ENCODE data around the gene RABGAP1L. TPM values are rescaled to one million over a fixed set of nuclear protein-coding genes. Genes with fewer than 3 reads are reported as not detected.

Gene RABGAP1L
- total RNA-seq, 1 experiment from 2014 or later = 29.3 TPM

DNA sequence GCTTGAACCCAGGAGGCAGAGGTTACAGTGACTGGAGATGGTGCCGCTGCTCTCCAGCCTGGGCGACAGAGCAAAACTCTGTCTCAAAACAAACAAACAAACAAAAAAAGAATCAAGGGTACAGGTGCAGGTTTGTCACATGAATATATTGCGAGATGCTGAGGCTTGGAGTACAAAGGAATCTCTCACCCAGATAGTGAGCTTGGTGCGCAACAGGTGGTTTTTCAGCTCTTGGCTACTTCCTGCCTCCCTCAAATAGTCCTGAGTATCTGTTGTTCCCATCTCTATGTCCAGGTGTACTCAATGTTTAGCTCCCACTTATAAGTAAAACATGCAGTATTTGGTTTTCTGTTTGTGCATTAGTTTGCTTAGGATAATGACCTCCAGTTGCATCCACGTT lies 666.5 kb downstream of the RABGAP1L start:
- DNase-seq (ENCODE audit: low read depth, low spot score) = no peak
- no peak for ATAC-seq

GRCh38 chr1:174828264-174828663 lies 668.9 kb downstream of the RABGAP1L start:
- Histone ChIP-seq H3K4me3 (replicated peaks in 1 of 2; ENCODE audit: low read depth in 1 of 2, low read length in 2 of 2) (no peak overlapping the region), H3K36me3 (ENCODE audit: control insufficient read depth in 1 of 2, insufficient read depth in 2 of 2, low read length in 2 of 2) (no peaks in the 10 kb centered on the region), H3K27me3 (ENCODE audit: insufficient read depth, low read length) (no peaks in the 10 kb centered on the region), H3K27ac (ENCODE audit: low read depth, low read length) (no peak overlapping the region), H2AFZ (ENCODE audit: low read depth, low read length, poor library complexity, severe bottlenecking) (no peak overlapping the region), H3K9me3 (ENCODE audit: control insufficient read depth in 1 of 2, insufficient read depth in 1 of 2, low read depth in 1 of 2, low read length in 2 of 2) (no peaks in the 10 kb centered on the region), H3K4me2 (ENCODE audit: low read length) (no peak overlapping the region), H3K4me1 (ENCODE audit: control insufficient read depth in 1 of 2, insufficient read depth in 2 of 2, low read length in 2 of 2) (no peaks in the 10 kb centered on the region), H3K9me2 (ENCODE audit: insufficient read depth) (no peaks in the 10 kb centered on the region), H4K20me1 (ENCODE audit: insufficient read depth) (no peaks in the 10 kb centered on the region), H3K9ac (ENCODE audit: low read length) (no peak overlapping the region), H3K79me2 (ENCODE audit: insufficient read depth, low read length) (no peaks in the 10 kb centered on the region)
- ChIA-PET POLR2A (no interaction called here), CTCF (no interaction called here), RAD21 (ENCODE audit: low non-redundant PET in 1 of 2, low total read pairs in 2 of 2, uncharacterized antibody in 2 of 2, unreplicated experiment in 2 of 2) (no interaction called here)
- intact Hi-C loops (cut with micrococcal nuclease) = no loop called here
- DNase-seq (ENCODE audit: low read depth, low spot score) = no peak
- no peak for ATAC-seq
- no TSS peak for BruUV-seq (replicated peaks)
- TF ChIP-seq CBX3 (IDR thresholded peaks at IDR 0.05; ENCODE audit: low read depth) (no peak), ELF1 (IDR thresholded peaks at IDR 0.05; ENCODE audit: borderline replicate concordance, low read depth) (no peak), TCF7L2 (IDR thresholded peaks at IDR 0.05; ENCODE audit: borderline replicate concordance, extremely low read depth, insufficient read depth, insufficient read length) (no peak), EZH2phosphoT487 (IDR thresholded peaks at IDR 0.05; ENCODE audit: borderline replicate concordance) (no peak), FOSL1 (IDR thresholded peaks at IDR 0.05; ENCODE audit: low read depth) (no peak), CEBPB (IDR thresholded peaks at IDR 0.05; ENCODE audit: low read depth) (no peak)
- TF ChIP-seq, protein P1, sequence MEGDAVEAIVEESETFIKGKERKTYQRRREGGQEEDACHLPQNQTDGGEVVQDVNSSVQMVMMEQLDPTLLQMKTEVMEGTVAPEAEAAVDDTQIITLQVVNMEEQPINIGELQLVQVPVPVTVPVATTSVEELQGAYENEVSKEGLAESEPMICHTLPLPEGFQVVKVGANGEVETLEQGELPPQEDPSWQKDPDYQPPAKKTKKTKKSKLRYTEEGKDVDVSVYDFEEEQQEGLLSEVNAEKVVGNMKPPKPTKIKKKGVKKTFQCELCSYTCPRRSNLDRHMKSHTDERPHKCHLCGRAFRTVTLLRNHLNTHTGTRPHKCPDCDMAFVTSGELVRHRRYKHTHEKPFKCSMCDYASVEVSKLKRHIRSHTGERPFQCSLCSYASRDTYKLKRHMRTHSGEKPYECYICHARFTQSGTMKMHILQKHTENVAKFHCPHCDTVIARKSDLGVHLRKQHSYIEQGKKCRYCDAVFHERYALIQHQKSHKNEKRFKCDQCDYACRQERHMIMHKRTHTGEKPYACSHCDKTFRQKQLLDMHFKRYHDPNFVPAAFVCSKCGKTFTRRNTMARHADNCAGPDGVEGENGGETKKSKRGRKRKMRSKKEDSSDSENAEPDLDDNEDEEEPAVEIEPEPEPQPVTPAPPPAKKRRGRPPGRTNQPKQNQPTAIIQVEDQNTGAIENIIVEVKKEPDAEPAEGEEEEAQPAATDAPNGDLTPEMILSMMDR (IDR thresholded peaks at IDR 0.05 in 2 of 3, conservative IDR thresholded peaks at IDR 0.05 in 1 of 3; ENCODE audit: borderline replicate concordance in 1 of 3, insufficient read depth in 1 of 3, low read depth in 2 of 3, low read length in 2 of 3) = no peak
- TF ChIP-seq, protein P2, sequence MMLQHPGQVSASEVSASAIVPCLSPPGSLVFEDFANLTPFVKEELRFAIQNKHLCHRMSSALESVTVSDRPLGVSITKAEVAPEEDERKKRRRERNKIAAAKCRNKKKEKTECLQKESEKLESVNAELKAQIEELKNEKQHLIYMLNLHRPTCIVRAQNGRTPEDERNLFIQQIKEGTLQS (IDR thresholded peaks at IDR 0.05) = no peak

More for the DNA sequence above, 666.5 kb downstream of the RABGAP1L start:
- intact Hi-C loops (cut with micrococcal nuclease) = no loop called here
- Histone ChIP-seq H4K20me1 (ENCODE audit: insufficient read depth) (no peaks in the 10 kb centered on the region), H3K4me1 (ENCODE audit: control insufficient read depth in 1 of 2, insufficient read depth in 2 of 2, low read length in 2 of 2) (no peaks in the 10 kb centered on the region), H3K27me3 (ENCODE audit: insufficient read depth, low read length) (no peaks in the 10 kb centered on the region), H2AFZ (ENCODE audit: low read depth, low read length, poor library complexity, severe bottlenecking) (no peak overlapping the region), H3K4me3 (replicated peaks in 1 of 2; ENCODE audit: low read depth in 1 of 2, low read length in 2 of 2) (no peak overlapping the region), H3K9me3 (ENCODE audit: control insufficient read depth in 1 of 2, insufficient read depth in 1 of 2, low read depth in 1 of 2, low read length in 2 of 2) (no peaks in the 10 kb centered on the region), H3K27ac (ENCODE audit: low read depth, low read length) (no peak overlapping the region), H3K79me2 (ENCODE audit: insufficient read depth, low read length) (no peaks in the 10 kb centered on the region), H3K9ac (ENCODE audit: low read length) (no peak overlapping the region), H3K36me3 (ENCODE audit: control insufficient read depth in 1 of 2, insufficient read depth in 2 of 2, low read length in 2 of 2) (no peaks in the 10 kb centered on the region), H3K9me2 (ENCODE audit: insufficient read depth) (no peaks in the 10 kb centered on the region), H3K4me2 (ENCODE audit: low read length) (no peak overlapping the region)
- CTCF ChIA-PET = no interaction called here
- RAD21 ChIA-PET (ENCODE audit: low non-redundant PET in 1 of 2, low total read pairs in 2 of 2, uncharacterized antibody in 2 of 2, unreplicated experiment in 2 of 2) = no interaction called here
- TF ChIP-seq EGR1 (IDR thresholded peaks at IDR 0.05; ENCODE audit: low read depth) (no peak), SRF (IDR thresholded peaks at IDR 0.05; ENCODE audit: low read depth) (no peak), SP1 (IDR thresholded peaks at IDR 0.05; ENCODE audit: low read depth) (no peak), EZH2 (IDR thresholded peaks at IDR 0.05) (no peak), TCF7L2 (IDR thresholded peaks at IDR 0.05; ENCODE audit: borderline replicate concordance, extremely low read depth, insufficient read depth, insufficient read length) (no peak)
- TF ChIP-seq, protein P3, sequence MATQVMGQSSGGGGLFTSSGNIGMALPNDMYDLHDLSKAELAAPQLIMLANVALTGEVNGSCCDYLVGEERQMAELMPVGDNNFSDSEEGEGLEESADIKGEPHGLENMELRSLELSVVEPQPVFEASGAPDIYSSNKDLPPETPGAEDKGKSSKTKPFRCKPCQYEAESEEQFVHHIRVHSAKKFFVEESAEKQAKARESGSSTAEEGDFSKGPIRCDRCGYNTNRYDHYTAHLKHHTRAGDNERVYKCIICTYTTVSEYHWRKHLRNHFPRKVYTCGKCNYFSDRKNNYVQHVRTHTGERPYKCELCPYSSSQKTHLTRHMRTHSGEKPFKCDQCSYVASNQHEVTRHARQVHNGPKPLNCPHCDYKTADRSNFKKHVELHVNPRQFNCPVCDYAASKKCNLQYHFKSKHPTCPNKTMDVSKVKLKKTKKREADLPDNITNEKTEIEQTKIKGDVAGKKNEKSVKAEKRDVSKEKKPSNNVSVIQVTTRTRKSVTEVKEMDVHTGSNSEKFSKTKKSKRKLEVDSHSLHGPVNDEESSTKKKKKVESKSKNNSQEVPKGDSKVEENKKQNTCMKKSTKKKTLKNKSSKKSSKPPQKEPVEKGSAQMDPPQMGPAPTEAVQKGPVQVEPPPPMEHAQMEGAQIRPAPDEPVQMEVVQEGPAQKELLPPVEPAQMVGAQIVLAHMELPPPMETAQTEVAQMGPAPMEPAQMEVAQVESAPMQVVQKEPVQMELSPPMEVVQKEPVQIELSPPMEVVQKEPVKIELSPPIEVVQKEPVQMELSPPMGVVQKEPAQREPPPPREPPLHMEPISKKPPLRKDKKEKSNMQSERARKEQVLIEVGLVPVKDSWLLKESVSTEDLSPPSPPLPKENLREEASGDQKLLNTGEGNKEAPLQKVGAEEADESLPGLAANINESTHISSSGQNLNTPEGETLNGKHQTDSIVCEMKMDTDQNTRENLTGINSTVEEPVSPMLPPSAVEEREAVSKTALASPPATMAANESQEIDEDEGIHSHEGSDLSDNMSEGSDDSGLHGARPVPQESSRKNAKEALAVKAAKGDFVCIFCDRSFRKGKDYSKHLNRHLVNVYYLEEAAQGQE (IDR thresholded peaks at IDR 0.05; ENCODE audit: low read depth) = no peak
- no TSS peak for BruUV-seq (replicated peaks)
- POLR2A ChIA-PET = no interaction called here

All from HCT116 (cell line).